ENCODE data around the gene NBEA.

The NBEA gene

GRCh38 chr13:35720690-35721554 lies 778.9 kb downstream of the NBEA start:
- peak; percentile 10 for DNase-seq

All from DMS79 treated with DMSO at 0.1 percent for 48 hours (cell line).